A549 treated with CORT108297 at 1 μM for 4 hours (cell line): ENCODE data around the gene IGLL5. TPM values are rescaled to one million over a fixed set of nuclear protein-coding genes. Genes with fewer than 3 reads are reported as not detected.

Experiments used
- total RNA-seq: library from RNA; stranded (reverse); fragments of 200-300 nt; extraction: Qiagen RNA extraction; gene quantifications from 5 replicates; pipeline ENCODE4 v1.2.3, GENCODE V29; 2022

Gene IGLL5
- total RNA-seq, result not detected in 5 replicates

DNA sequence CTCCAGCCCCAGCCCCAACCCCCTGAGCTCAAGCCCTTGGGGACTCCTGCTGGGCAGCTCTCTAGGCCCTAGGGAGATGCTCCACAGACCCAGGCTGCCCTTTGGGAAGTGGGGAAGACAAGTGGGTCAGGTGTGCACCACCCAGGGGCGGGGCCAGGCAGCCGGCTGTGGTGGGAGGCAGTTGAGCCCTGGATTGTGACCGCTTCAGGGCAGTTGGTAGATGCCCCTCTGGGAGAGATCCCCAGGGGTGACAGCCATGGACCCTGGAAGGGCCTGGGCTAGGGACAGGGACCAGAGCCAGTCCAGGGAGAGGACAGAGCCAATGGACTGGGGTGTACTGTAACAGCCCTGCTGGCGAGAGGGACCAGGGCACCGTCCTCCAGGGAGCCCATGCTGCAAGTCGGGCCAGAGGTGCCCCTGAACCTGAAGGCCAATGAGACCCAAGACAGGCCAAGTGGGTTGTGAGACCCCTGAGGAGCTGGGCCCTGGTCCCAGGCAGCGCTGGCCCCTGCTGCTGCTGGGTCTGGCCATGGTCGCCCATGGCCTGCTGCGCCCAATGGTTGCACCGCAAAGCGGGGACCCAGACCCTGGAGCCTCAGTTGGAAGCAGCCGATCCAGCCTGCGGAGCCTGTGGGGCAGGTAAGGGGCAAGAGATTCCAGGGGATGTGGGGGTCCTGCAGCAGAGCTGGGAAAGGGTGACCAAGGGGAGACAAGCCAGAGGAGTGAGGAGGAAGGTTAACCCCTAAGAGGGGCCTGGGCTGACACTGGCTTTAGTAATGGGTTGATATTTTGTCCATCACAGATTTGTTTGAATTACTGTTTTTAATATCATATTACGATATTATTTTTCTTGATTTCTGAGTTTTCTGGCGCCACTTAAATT lies at the start of gene IGLL5:
IGLL5 (plus strand) TSS at position 196 of the 883 bp plus-strand sequence; CDS start at position 434, 238 bp downstream.

Other genes starting within 250 kb of the IGLL5 start
- not detected in 5 replicates for gene GGTLC2, start 243.2 kb upstream of the IGLL5 start, total RNA-seq
- gene GNAZ, start 182.7 kb downstream of the IGLL5 start, total RNA-seq, result 1.6 to 3.2 TPM (median 2.7 TPM) in 5 replicates